CD1c-positive myeloid dendritic cell (primary cell): ENCODE results near the gene PRKAR2A.
"Not testable (repeated sequence)": the region's sequence is repeated elsewhere in the genome, so short reads cannot be mapped to it uniquely, and the experiment has no call there.

ENCODE experiments used
- DNase-seq: peaks from one replicate; pipeline ENCODE4 v3.0.0-alpha.2; 2016; ENCODE audit errors: extremely low spot score

The PRKAR2A gene

GRCh38 chr3:48835650-48836366 is 11.9 kb downstream of the PRKAR2A start:
- no peak for DNase-seq

DNA sequence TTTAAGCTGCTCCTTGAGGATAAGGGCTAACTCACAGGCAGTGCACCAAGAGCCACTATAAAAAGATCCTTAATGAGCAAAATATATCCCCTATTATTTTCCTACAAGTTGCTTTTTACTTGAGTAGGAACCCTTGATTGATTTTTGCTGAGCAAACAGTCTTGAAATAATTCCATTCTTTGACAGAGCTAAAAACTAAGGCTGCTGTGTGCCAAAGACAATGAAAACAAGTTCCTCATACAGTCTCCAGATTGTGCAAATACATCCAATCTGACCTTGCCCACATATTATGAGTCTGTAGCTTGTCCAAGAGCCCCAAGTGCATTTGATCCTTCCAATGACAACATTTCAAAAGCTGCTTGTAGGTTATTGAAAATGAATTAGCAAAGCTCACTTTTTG is 15.0 kb downstream of the PRKAR2A start:
- no peak for DNase-seq

GRCh38 chr3:48830715-48831114 is 17.0 kb downstream of the PRKAR2A start:
- DNase-seq = no peak

DNA sequence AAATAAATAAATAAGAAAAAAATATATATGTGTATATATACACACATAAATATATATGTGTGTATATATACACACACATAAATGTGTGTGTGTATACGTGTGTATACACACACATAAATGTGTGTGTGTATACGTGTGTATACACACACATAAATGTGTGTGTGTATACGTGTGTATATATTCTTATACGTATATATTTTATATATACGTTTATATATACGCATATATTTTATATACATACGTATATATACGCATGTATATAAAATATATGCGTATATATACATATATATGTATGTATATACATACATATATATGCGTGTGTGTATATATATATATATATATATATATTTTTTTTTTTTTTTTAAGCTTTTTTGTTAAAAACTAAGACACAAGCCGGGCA is 18.1 kb downstream of the PRKAR2A start:
- not testable (repeated sequence) for DNase-seq

- DNase-seq = not testable (repeated sequence)
These were observed 19.8 kb downstream of the PRKAR2A start for GRCh38 chr3:48827874-48828273.

GRCh38 chr3:48826451-48826850 is 21.2 kb downstream of the PRKAR2A start:
- no peak for DNase-seq

GRCh38 chr3:48820612-48821324 is 26.9 kb downstream of the PRKAR2A start:
- DNase-seq = no peak

DNA sequence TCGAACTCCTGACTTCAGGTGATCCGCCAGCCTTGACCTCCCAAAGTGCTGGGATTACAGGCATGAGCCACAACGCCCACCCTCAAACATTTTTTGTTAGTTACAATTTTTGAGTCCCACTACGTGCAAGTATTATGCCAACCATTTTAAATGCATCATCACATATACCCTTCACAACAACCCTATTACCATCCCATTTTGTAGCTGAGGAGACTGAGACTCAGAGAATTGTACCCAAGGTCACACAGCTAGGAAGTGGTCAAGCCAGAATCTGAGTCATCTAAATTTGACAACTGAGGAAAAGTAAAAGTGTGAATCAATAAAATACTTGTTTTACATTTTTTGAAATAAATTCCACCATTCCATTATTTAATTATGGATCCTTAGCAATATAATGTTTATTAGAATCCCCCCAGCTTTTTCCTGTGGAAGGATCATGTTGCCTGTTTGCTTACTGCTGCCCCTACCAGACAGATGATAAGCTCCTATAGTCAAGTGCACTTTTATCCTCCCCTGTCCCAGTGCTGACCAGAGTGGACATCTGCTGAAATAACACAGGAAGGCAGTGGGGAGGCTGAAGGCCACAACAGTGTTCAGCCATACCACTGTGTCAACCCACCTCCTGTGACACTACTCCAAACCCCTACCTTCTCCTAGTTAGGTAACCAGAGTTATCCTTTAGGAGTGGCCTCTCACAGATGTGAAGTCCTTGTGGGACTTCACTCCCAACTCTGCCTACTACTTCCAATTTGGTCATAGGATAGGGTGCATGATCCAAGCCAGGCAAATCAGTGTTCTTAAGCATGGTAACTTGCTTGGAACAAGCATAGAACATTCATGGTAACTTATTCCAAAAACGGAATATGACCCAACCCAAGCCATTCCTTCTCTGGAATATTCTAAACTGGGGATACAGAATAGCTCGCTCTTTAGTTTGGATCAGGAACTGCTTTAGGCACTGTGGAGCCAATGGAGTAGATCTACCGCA is 28.1 kb downstream of the PRKAR2A start:
- no peak for DNase-seq

GRCh38 chr3:48811524-48811923 is 36.1 kb downstream of the PRKAR2A start:
- no peak for DNase-seq

DNA sequence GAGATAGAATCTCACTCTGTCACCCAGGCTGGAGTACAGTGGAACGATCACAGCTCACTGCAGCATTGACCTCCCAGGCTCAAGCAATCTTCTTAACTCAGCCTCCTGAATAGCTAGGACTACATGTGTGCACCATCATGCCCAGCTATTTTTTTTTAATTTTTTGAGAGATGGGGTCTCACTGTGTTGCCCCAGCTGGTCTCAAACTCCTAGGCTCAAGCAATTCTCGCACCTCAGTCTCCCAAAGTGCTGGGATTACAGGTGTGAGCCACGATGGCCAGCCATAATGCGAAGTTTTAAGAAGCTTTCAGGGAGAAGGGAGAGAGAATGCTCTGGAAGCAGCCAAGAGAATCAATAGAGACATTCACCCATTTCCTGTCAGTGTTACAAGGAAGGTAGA is 42.7 kb downstream of the PRKAR2A start:
- no peak for DNase-seq

GRCh38 chr3:48800831-48801230 is 46.8 kb downstream of the PRKAR2A start:
- DNase-seq = not testable (repeated sequence)

DNA sequence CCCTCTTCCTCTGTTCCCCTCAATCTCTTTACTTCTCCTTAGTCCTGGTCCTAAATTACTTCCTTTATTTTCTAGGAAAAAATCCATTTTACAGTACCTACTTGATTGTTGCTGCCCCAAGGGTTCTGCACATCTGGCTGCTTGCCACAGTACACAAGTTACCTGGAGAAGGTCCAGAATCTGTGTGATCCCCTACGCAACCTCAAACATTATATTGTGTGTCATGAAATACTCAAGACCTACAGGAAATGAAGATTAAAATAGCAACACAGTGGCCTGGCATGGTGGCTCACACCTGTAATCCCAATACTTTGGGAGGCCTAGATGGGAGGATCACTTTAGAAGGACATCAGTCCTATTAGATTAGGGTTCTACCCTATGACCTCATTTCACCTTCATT is 48.7 kb downstream of the PRKAR2A start:
- no peak for DNase-seq

DNA sequence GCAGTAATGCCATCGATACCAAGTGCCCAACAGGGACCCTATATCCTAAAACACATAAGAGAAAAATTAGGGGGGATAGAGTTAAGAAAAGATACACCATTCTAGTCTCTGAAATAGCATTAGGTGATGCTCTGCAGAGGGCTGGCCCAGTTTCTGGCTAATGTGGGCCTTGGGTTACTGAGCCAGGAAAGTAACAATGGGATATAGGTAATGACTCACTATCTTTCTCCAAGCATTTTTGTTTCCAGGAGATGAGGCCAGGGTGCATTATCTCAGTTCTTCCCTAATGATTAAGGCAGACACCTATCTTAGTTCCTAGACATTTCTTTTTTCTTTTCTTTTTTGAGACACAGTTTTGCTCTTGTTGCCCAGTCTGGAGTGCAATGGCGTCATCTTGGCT is 50.0 kb downstream of the PRKAR2A start:
- no peak for DNase-seq

DNA sequence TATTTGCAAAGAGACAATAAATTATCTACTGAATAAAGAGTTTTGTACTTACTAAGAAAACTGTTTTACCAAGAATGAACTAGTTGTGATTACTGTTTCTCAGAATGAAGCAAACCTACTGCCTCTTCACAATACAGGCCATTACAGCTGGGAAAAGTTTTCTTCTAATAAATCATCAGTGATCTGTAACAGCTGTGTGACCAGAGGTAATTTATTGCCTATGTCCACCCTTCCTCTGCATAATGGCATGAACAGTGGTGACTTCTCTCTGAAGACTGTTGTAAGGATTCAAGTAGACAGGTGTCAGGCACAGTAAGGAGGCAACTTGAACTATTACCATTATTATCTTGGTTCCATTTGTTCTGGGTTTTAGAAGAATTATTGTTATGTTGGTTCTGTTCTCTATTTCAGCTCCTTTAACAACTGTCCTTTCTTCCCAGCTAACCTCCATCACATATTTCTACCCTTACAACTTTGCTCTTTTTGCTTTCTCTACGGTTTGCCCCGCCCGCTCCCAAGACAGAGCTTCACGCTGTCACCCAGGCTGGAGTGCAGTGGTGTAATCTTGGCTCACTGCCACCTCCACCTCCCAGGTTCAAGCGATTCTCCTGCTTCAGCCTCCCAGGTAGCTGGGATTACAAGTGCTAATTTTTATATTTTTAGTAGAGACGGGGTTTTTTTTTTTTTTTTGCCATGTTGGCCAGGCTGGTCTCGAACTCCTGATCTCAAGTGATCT is 51.5 kb downstream of the PRKAR2A start:
- no peak for DNase-seq

- DNase-seq = not testable (repeated sequence)
These were observed 54.2 kb downstream of the PRKAR2A start for GRCh38 chr3:48793484-48793883.

- DNase-seq = no peak
These were observed 58.0 kb downstream of the PRKAR2A start for GRCh38 chr3:48789665-48790064.

DNA sequence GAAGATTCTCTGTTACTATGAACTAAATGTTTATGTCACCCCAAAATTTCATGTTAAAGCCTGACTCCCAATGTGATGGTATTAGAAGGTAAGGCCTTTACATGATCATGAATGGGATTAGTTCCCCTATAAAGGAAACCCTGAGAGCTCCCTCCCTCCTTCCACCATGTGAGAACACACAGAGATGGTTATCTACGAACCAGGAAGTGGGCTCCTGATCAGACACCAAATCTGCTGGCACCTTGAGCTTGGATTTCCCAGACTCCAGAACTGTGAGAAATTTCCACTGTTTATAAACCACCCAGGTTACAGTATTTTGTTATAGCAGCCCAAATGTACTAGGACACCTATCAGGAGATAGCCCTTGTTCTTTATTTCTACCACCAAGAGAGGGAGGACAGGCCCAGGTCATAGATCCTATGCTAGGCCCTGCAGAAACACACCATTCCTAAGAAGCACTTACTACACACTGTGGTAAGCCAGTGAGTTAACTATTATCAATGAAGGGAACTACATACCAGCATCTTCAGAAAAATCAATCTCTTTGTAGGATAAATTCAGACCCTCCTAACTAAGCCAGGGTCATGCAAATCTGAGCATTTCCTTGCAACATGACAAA is 59.0 kb downstream of the PRKAR2A start:
- DNase-seq = no peak

GRCh38 chr3:48784426-48785120 is 63.1 kb downstream of the PRKAR2A start:
- no peak for DNase-seq

DNA sequence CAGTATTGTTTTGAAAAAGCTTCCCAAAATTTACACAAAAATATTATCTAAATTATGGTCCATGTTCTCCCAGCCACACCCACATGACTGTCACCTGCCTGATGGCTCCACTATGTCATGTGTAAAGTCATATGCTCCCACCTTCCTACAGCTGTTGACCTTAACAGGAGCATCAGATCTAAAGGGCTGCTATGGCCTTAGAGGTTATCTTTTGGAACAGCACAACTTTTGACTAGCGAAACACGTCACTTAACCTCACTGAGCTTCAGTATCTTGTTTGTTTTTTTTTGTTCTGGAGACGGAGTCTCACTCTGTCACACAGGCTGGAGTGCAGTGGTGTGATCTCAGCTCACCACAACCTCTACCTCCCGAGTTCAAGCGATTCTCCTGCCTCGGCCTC is 64.4 kb downstream of the PRKAR2A start:
- DNase-seq = no peak

DNA sequence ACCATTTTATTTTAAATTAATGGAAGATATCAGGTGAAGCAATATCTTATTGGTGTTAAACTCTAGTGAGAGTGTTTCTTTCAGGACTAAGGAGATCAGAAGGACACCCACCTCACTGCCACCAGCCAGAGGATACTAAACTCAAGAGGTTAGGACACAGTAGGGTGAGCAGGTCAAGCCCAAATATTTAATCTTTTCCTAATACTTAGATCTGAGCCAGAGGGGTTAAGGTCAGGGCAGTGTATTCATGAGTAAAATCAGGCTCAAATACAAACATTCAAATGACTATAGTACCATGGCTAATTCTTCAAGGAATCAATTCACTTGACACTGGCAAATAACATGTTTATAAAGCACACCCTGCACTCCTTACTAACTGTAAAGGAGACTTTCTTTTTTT is 65.6 kb downstream of the PRKAR2A start:
- DNase-seq = no peak
